Liver (tissue), 9 donors: ENCODE measurements around the gene MCTP1. TPM values are rescaled to one million over a fixed set of nuclear protein-coding genes. Genes with fewer than 3 reads are reported as not detected.

Experiments used
- DNase-seq: peaks from one replicate; pipeline ENCODE4 v3.0.0-alpha.2; 2017; ENCODE audit warnings: low spot score
- H3K27ac ChIP-seq, 2 donors: one replicate each; pipeline ENCODE4 v1.7.0; 2013; ENCODE audit warnings: inconsistent platforms in 2 of 2, low read length in 2 of 2, control low read depth in 1 of 2, low read depth in 1 of 2, mild to moderate bottlenecking in 1 of 2
- H3K27me3 ChIP-seq, 4 donors: one replicate each; pipeline versions ENCODE4 v1.6.1 to v1.7.0; 2013; ENCODE audit warnings: low read length in 3 of 4, inconsistent platforms in 1 of 4, mild to moderate bottlenecking in 1 of 4, moderate library complexity in 1 of 4; ENCODE audit not compliant: control insufficient read depth in 4 of 4, insufficient read depth in 4 of 4
- H3K36me3 ChIP-seq, 4 donors: one replicate each; pipeline versions ENCODE4 v1.6.1 to v1.7.0; 2013; ENCODE audit warnings: low read length in 3 of 4, mild to moderate bottlenecking in 3 of 4, low read depth in 1 of 4, moderate library complexity in 1 of 4; ENCODE audit not compliant: control insufficient read depth in 4 of 4, insufficient read depth in 3 of 4
- H3K4me1 ChIP-seq, 4 donors: one replicate each; pipeline versions ENCODE4 v1.6.1 to v1.7.0; 2013; ENCODE audit warnings: low read length in 3 of 4, mild to moderate bottlenecking in 3 of 4, moderate library complexity in 1 of 4; ENCODE audit not compliant: control insufficient read depth in 4 of 4, insufficient read depth in 4 of 4
- H3K4me3 ChIP-seq, 3 donors: one replicate each; pipeline versions ENCODE4 v1.6.1 to v1.7.0; 2013; ENCODE audit warnings: low read length in 3 of 3, control low read depth in 1 of 3, low read depth in 1 of 3, mild to moderate bottlenecking in 1 of 3
- H3K9ac ChIP-seq, 2 donors: one replicate each; pipeline ENCODE4 v1.7.0; 2013; ENCODE audit warnings: low read length in 2 of 2, mild to moderate bottlenecking in 2 of 2, moderate library complexity in 2 of 2, control low read depth in 1 of 2, low read depth in 1 of 2
- H3K9me3 ChIP-seq, 4 donors: one replicate each; pipeline versions ENCODE4 v1.6.1 to v1.7.0; 2013; ENCODE audit warnings: low read length in 3 of 4; ENCODE audit not compliant: control insufficient read depth in 4 of 4
- ATF3 ChIP-seq: IDR thresholded peaks from 2 replicates; pipeline ENCODE4 v1.6.1; 2016; ENCODE audit warnings: antibody characterized with exemption
- CTCF ChIP-seq: fragments of 150-350 bp; IDR thresholded peaks from 2 replicates; pipeline ENCODE4 v1.5.1; 2017; ENCODE audit warnings: improper control_type of control experiment, low read depth, low read length; ENCODE audit not compliant: missing input control
- EGR1 ChIP-seq, 2 donors: IDR thresholded peaks; 2 replicates each; pipeline ENCODE4 v1.6.1; 2016 to 2018; ENCODE audit warnings: antibody characterized with exemption in 2 of 2, low read depth in 2 of 2
- FOXA1 ChIP-seq: IDR thresholded peaks from 2 replicates; pipeline ENCODE4 v1.6.1; 2016; ENCODE audit warnings: antibody characterized with exemption
- FOXA2 ChIP-seq: IDR thresholded peaks from 2 replicates; pipeline ENCODE4 v1.6.1; 2016; ENCODE audit warnings: antibody characterized with exemption
- GABPA ChIP-seq, 2 donors: IDR thresholded peaks in 1 of 2; conservative IDR thresholded peaks in 1 of 2; 2 replicates each; pipeline ENCODE4 v1.6.1; 2016; ENCODE audit warnings: antibody characterized with exemption in 2 of 2, mild to moderate bottlenecking in 1 of 2, moderate library complexity in 1 of 2
- HNF4A ChIP-seq, 2 donors: conservative IDR thresholded peaks; 2 replicates each; pipeline ENCODE4 v1.6.1; 2016; ENCODE audit warnings: antibody characterized with exemption in 2 of 2, mild to moderate bottlenecking in 2 of 2
- HNF4G ChIP-seq: IDR thresholded peaks from 2 replicates; pipeline ENCODE4 v1.6.1; 2016; ENCODE audit warnings: antibody characterized with exemption
- JUND ChIP-seq, 2 donors: IDR thresholded peaks; 2 replicates each; pipeline ENCODE4 v1.6.1; 2016; ENCODE audit warnings: antibody characterized with exemption in 2 of 2
- MAX ChIP-seq: IDR thresholded peaks from 2 replicates; pipeline ENCODE4 v1.6.1; 2016; ENCODE audit warnings: antibody characterized with exemption
- NR2F2 ChIP-seq: IDR thresholded peaks from 2 replicates; pipeline ENCODE4 v1.6.1; 2016; ENCODE audit warnings: antibody characterized with exemption
- RAD21 ChIP-seq, 2 donors: IDR thresholded peaks; 2 replicates each; pipeline ENCODE4 v1.6.1; 2016; ENCODE audit warnings: antibody characterized with exemption in 2 of 2, mild to moderate bottlenecking in 2 of 2
- REST ChIP-seq: IDR thresholded peaks from 2 replicates; pipeline ENCODE4 v1.6.1; 2016; ENCODE audit warnings: antibody characterized with exemption, mild to moderate bottlenecking
- RXRA ChIP-seq, 2 donors: IDR thresholded peaks; 2 replicates each; pipeline ENCODE4 v1.6.1; 2017 to 2018; ENCODE audit warnings: antibody characterized with exemption in 2 of 2, mild to moderate bottlenecking in 1 of 2
- TAF1 ChIP-seq: conservative IDR thresholded peaks from 2 replicates; pipeline ENCODE4 v1.6.1; 2016; ENCODE audit warnings: antibody characterized with exemption, mild to moderate bottlenecking
- YY1 ChIP-seq: IDR thresholded peaks from 2 replicates; pipeline ENCODE4 v1.6.1; 2016; ENCODE audit warnings: antibody characterized with exemption, mild to moderate bottlenecking
- ZBTB33 ChIP-seq: IDR thresholded peaks from 2 replicates; pipeline ENCODE4 v1.6.1; 2016; ENCODE audit warnings: antibody characterized with exemption
- WGBS: extraction: QIAGEN DNeasy Blood & Tissue Kit; methylation state at CpG from one replicate; pipeline ENCODE4 v1.1.7; 2013; 5-methylcytosine and 5-hydroxymethylcytosine counted together
- polyA plus RNA-seq, 2 donors: library from polyadenylated mRNA; stranded (reverse) in 1 of 2; unstranded in 1 of 2; fragments of 200-250 nt in 1 of 2; fragments of >200 nt in 1 of 2; fragmentation: Nextera tagmentation in 1 of 2; extraction: Ambion mirVana in 1 of 2; gene quantifications; one replicate each; pipeline versions ENCODE4 v1.2.1 to v1.2.3, GENCODE V29; 2013 to 2015
- total RNA-seq, 2 donors: library from RNA; depleted of rRNA; stranded (reverse); fragments of >200 nt; gene quantifications; one replicate each; pipeline ENCODE4 v1.2.3, GENCODE V29; 2014
- donor health status: healthy.
- donor health status: healthy.
- donor health status: healthy.
- donor health status: healthy.
- donor health status: healthy.

MCTP1 gene
- total and polyA plus RNA-seq, 4 donors, result 0.67 to 7.6 (median 4.3) TPM

- Histone ChIP-seq H3K27ac (no peak overlapping the region), H3K4me3 (no peak overlapping the region), H3K9ac (no peak overlapping the region), H3K9me3 (no peaks in the 10 kb centered on the region), H3K36me3 (no peaks in the 10 kb centered on the region), H3K27me3 (no peaks in the 10 kb centered on the region), H3K4me1 (no peaks in the 10 kb centered on the region)
- no peak for DNase-seq
- TF ChIP-seq JUND (IDR thresholded peaks at IDR 0.05) (no peak), FOXA1 (no peak), NR2F2 (no peak), YY1 (no peak), HNF4A (conservative IDR thresholded peaks at IDR 0.05) (no peak)
- 75% methylated on average over 4 of the region's 4 CpGs for WGBS
Observed at GRCh38 chr5:95178046-95178651, 106.7 kb downstream of the MCTP1 start.

GRCh38 chr5:95177456-95177855 is 107.4 kb downstream of the MCTP1 start:
- no peak overlapping the region for H3K4me3 ChIP-seq
- no peak overlapping the region for H3K27ac ChIP-seq
- no peaks in the 10 kb centered on the region for H3K36me3 ChIP-seq
- DNase-seq, result no peak
- 90% methylated on average over 4 of the region's 4 CpGs for WGBS
- H3K9ac ChIP-seq, result no peak overlapping the region
- no peaks in the 10 kb centered on the region for H3K4me1 ChIP-seq
- H3K9me3 ChIP-seq, result no peaks in the 10 kb centered on the region
- no peaks in the 10 kb centered on the region for H3K27me3 ChIP-seq
- no peak for TF ChIP-seq RXRA (IDR thresholded peaks at IDR 0.05)
- TF ChIP-seq YY1, result no peak
- TF ChIP-seq ZBTB33, result no peak
- TF ChIP-seq TAF1, result no peak
- TF ChIP-seq FOXA2, result no peak
- TF ChIP-seq GABPA (IDR thresholded peaks at IDR 0.05 in 1 of 2, conservative IDR thresholded peaks at IDR 0.05 in 1 of 2), result no peak
- TF ChIP-seq REST, result no peak
- no peak for TF ChIP-seq MAX
- no peak for TF ChIP-seq JUND (IDR thresholded peaks at IDR 0.05)
- no peak for TF ChIP-seq ATF3
- no peak for TF ChIP-seq FOXA1
- no peak for TF ChIP-seq HNF4A (conservative IDR thresholded peaks at IDR 0.05)
- no peak for TF ChIP-seq EGR1 (IDR thresholded peaks at IDR 0.05; ENCODE audit: low read depth in 2 of 2)
- TF ChIP-seq RAD21 (IDR thresholded peaks at IDR 0.05), result no peak
- no peak for TF ChIP-seq HNF4G
- no peak for TF ChIP-seq CTCF
